Germinal center (tissue), 1 donor: Measurements from ENCODE around the gene RPL29.

Experiments
- DNase-seq: peaks from one replicate; pipeline ENCODE4 v3.0.0; 2012; ENCODE audit warnings: mixed read lengths, low spot score

Gene RPL29

DNA sequence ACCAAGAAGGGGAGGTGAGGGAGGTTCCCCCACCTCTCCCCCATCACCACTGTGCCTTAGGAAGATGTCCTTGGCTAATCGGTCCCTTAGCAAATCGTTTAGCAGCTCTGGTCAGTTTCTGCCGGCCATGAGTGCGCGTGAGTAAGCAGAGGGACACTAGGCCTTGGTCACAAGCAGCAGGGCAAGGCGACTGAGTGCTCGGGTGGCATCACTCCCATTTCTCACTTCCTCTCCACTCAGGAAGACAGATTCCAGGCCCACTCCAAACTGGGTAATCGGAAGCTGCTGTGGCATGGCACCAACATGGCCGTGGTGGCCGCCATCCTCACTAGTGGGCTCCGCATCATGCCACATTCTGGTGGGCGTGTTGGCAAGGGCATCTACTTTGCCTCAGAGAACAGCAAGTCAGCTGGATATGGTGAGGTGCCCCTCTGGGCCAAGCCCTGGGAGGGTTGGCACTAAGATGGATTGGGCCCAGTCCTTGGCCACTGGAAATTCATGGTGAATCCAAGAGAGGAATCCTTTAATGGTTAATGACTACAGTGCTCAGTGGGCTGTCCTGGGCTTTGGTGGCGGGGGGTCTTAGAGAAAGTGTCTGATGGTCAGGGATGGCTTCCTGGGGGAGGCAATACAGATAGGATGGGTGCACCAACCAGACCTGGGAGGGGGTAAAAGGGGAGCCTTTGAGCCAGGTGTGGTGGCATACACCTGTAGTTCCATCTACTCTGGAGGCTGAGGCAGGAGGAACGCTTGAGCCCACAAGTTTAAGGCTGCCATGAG lies 49.6 kb downstream of the RPL29 start:
- DNase-seq = no peak

DNA sequence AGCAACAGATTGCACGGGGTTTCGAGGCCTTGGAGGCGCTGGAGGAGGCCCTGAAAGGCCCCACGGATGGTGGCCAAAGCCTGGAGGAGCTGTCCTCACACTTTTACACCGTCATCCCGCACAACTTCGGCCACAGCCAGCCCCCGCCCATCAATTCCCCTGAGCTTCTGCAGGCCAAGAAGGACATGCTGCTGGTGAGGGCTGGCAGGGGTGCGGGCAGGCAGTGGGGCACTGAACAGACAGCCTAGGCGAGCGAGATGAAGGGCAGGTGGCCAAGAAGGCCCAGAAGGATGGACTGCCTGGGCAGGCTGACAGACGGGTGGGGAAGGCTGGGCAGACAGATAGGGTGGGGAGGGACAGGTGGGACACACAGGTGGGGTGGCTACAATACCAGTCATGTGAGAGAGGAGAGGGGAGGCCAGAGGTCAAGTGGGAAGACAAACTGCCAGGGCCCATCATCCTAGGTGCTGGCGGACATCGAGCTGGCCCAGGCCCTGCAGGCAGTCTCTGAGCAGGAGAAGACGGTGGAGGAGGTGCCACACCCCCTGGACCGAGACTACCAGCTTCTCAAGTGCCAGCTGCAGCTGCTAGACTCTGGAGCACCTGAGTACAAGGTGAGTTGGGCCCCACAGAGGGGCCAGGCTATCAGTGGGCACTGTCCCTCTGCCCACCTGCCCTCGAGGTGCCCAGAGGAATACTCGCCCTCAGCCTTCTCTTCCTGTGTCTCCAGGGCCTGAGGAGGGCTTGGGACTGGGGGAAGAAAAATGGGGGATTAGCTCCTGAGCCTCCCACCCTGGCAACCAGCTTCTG lies 50.5 kb downstream of the RPL29 start:
- DNase-seq = no peak

DNA sequence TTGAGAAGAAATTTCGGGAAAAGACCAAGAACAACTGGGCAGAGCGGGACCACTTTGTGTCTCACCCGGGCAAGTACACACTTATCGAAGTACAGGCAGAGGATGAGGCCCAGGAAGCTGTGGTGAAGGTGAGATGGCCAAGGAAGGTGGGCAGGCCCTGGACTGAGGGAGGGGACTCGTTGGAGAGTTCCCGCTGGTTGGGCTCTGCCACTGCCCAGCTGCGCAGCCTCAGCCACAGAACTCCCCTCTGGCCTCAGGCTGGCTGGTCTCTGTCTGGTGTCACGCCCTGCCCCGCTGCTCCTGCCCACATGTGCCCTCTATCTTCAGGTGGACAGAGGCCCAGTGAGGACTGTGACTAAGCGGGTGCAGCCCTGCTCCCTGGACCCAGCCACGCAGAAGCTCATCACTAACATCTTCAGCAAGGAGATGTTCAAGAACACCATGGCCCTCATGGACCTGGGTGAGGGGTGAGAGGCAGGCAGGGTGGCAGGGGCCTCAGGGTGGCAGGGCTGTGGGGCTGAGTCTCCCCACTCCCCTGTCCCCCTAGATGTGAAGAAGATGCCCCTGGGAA lies 51.2 kb downstream of the RPL29 start:
- DNase-seq = no peak
